Muscle layer of duodenum (tissue), 2 donors: ENCODE results near the gene PSMB2.
A peak's percentile ranks its signal among the peaks of the same experiment; 100 is the strongest.

Experiments used
- H3K27ac ChIP-seq: one replicate; pipeline ENCODE4 v1.7.0; 2013; ENCODE audit warnings: mild to moderate bottlenecking, low read length
- H3K27me3 ChIP-seq: one replicate; pipeline ENCODE4 v1.7.0; 2013; ENCODE audit warnings: low read depth, mild to moderate bottlenecking, control low read depth, low read length
- H3K36me3 ChIP-seq, 2 donors: one replicate each; pipeline ENCODE4 v1.7.0; 2013; ENCODE audit warnings: low read length in 2 of 2, control low read depth in 1 of 2, mild to moderate bottlenecking in 1 of 2; ENCODE audit not compliant: insufficient read depth in 2 of 2, control insufficient read depth in 1 of 2
- H3K4me1 ChIP-seq, 2 donors: one replicate each; pipeline ENCODE4 v1.7.0; 2013; ENCODE audit warnings: low read length in 2 of 2, mild to moderate bottlenecking in 2 of 2, control low read depth in 1 of 2, moderate library complexity in 1 of 2; ENCODE audit not compliant: insufficient read depth in 2 of 2, control insufficient read depth in 1 of 2
- H3K4me3 ChIP-seq, 2 donors: one replicate each; pipeline ENCODE4 v1.7.0; 2013; ENCODE audit warnings: low read length in 2 of 2, low read depth in 1 of 2, mild to moderate bottlenecking in 1 of 2
- H3K9me3 ChIP-seq, 2 donors: one replicate each; pipeline ENCODE4 v1.7.0; 2013; ENCODE audit warnings: low read length in 2 of 2, control low read depth in 1 of 2, mild to moderate bottlenecking in 1 of 2; ENCODE audit not compliant: control insufficient read depth in 1 of 2
- donor health status: healthy.

The PSMB2 gene

DNA sequence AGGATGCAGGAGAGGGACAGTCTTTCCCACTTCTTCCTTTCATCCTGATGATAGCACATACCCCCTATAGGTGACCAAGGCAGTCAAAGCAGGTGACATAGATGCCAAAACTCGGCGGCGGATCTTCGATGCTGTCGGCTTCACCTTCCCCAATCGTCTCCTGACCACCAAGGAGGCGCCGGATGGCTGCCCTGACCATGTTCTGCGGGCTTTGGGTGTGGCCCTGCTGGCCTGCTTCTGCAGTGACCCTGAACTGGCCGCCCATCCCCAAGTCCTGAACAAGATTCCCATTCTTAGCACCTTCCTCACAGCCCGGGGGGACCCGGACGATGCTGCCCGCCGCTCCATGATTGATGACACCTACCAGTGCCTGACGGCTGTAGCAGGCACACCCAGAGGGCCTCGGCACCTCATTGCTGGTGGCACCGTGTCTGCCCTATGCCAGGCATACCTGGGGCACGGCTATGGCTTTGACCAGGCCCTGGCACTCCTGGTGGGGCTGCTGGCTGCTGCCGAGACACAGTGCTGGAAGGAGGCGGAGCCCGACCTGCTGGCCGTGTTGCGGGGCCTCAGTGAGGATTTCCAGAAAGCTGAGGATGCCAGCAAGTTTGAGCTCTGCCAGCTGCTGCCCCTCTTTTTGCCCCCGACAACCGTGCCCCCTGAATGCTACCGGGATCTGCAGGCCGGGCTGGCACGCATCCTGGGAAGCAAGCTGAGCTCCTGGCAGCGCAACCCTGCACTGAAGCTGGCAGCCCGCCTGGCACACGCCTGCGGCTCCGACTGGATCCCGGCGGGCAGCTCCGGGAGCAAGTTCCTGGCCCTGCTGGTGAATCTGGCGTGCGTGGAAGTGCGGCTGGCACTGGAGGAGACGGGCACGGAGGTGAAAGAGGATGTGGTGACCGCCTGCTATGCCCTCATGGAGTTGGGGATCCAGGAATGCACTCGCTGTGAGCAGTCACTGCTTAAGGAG is 80.8 kb downstream of the PSMB2 start:
- no peak overlapping the region for H3K27ac ChIP-seq

DNA sequence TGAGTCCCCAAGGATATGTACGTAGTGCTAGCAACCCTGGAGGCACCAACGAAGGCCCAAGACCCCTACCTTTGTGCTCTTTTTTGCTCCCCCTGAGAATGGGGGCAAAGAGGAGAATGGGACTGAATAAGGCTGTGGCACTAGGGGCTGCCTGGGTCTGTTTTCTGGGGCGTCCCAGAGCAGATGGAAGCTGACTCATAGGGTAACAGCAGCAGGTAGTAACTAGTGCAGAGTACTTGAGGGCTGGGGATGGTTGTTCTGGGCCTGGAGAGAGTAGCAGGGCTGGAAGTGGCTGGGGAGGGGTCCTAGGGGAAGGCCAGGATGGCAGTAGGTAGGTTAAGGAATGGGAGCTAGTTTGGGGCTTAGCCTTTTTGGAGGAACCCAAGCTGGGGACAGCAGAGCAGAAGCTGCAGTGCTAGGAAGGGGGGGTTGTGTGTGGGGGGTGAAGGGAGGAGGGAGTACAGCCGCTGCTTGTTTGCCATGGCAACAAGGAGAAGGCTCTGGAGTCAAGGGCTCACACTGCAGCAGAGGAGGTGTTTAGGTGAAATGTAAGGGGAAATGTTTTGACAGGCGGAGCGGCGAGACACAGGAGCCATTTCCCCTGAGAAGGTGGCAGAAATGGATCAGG is 81.9 kb downstream of the PSMB2 start:
- peaks cover 19 to 59% of the 10 kb centered on the region in 2 donors for H3K4me1 ChIP-seq
- H3K9me3 ChIP-seq, result no peaks in the 10 kb centered on the region
- no peaks in the 10 kb centered on the region for H3K27me3 ChIP-seq
- H3K36me3 ChIP-seq, result peaks cover 5 to 16% of the 10 kb centered on the region in 2 donors
- no peak overlapping the region for H3K27ac ChIP-seq
- H3K4me3 ChIP-seq, result peak overlapping the region in 1 of 2 donors; percentile 96

More for the DNA sequence above, 80.8 kb downstream of the PSMB2 start:
- Histone ChIP-seq H3K36me3 (peaks cover 5 to 16% of the 10 kb centered on the region in 2 donors), H3K4me1 (peaks cover 13 to 48% of the 10 kb centered on the region in 2 donors), H3K27me3 (no peaks in the 10 kb centered on the region), H3K4me3 (peak overlapping the region in 1 of 2 donors; percentile 9), H3K9me3 (no peaks in the 10 kb centered on the region)

DNA sequence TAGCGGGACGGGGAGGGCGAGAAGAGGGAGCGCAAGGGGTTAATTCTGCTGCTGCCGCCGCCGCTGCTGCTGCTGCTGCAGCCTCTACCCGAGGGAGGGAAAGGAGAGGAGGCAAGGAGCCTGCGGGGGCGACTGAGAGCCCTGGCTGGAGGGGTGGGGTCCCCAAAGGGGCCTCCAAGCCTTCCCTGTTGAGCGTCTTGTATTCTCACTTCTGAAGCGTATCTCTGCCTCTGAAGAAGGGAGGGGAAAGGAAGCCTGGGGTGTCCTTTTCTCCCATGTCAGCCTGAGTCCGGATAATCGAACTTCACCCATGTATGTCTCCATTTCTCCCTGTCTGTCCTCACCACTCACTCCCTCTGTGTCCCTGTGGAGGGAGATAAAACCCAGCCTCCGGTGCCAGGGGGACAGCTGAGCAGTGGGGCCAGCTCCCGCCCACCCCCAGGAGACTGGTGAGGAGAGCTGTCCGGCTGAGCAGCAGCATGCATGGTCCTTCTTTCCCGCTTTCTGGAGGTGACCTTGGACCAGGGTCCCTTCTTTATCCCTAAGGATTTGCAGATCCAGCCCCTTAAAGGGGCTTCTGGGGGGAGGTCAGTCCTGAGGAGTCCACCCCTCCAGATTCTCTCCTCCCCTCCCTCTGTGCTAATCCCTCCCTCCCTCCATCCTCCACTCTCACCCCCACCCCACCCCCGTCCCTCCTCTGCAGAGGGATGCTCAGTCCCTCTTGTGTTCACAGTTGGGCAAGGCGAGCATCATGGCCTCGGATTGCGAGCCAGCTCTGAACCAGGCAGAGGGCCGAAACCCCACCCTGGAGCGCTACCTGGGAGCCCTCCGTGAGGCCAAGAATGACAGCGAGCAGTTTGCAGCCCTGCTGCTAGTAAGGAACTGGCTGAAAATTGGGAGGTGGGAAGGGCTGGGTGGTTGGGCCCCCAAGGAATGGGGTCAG is 82.7 kb downstream of the PSMB2 start:
- Histone ChIP-seq H3K36me3 (peaks cover 7 to 13% of the 10 kb centered on the region in 2 donors), H3K27me3 (no peaks in the 10 kb centered on the region), H3K27ac (peak overlapping the region; percentile 41), H3K4me3 (peak overlapping the region; percentile 83 to 96), H3K4me1 (peaks cover 19 to 63% of the 10 kb centered on the region in 2 donors), H3K9me3 (no peaks in the 10 kb centered on the region)

DNA sequence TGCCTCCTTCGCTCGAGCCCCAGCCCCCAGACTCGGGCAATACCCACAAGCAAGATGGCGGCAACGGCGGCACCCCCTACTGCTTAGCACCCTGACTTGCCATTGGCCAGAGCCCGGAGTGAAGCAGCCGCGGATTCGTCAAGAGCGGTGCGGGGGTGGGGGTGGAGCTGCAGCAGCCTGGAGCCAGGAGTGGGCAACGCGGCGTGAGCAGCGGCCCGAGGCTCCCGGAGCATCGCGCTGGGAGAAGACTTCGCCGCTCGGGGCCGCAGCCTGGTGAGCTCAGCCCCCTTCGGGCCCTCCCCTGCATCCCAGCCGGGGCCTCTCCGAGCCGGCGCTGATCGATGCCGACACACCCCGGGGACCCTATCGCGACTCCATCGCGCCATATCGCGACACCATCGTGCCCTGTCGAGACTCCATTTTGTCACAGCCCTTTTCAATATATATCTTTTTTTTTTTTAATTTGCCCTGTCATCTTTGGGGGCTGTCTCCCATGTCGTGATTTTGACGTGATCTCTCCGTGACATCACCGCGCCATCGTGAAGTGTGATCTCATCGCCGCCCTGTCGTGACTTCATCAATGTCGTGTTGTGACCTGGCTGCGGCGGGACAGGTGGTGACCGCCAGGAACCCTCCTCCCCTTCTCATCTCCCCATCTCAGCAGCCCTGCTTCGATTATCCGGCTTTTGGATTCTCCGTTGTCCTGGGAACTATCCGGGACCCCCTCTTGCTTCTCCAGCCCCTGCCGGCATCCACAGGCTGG is 83.5 kb downstream of the PSMB2 start, which contains the start of gene NCDN:
Gene NCDN (plus strand): TSS at position 189 of the 763 bp plus-strand sequence. CDS start 392 bp downstream, at position 581.
- Histone ChIP-seq H3K4me3 (peak within 1 kb of the TSS; percentile 83 to 96), H3K27ac (peak within 1 kb of the TSS; percentile 41), H3K9me3 (no peaks in the 10 kb centered on the region), H3K27me3 (no peaks in the 10 kb centered on the region), H3K4me1 (peaks cover 19 to 63% of the 10 kb centered on the region in 2 donors), H3K36me3 (peaks cover 10 to 11% of the 10 kb centered on the region in 2 donors)

DNA sequence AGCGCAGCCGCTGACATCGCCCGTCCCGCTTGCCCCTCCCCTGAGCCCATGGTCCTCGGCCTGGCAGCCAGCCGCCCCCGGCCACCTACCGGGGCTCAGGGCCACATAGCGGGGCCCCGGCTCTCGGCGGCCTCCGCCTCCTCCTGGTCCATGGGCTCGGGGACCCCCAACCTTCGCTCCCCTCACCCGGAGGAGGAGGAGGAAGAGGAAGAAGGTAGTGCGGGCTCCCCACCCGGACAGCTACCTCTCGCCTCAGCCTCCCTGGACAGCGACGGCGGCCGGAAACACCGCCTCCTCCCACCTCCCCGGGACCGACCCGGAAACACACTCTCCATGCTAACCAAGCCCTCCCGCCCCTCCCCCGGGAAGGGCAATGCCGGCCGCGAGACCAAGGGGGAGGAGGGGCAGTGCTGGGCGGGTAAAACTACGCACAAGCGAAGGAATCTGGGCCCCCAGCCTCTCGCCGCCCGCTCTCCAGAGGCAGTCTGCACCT is 84.2 kb downstream of the PSMB2 start, which contains the start of gene KIAA0319L:
Gene KIAA0319L (minus strand): TSS at position 286 of the 493 bp plus-strand sequence. CDS start 2,912 bp downstream, outside the sequence.
- peak within 1 kb of the TSS; percentile 83 to 96 for H3K4me3 ChIP-seq
- H3K9me3 ChIP-seq, result no peaks in the 10 kb centered on the region
- H3K27ac ChIP-seq, result peak within 1 kb of the TSS; percentile 41
- H3K27me3 ChIP-seq, result no peaks in the 10 kb centered on the region
- peaks cover 7 to 12% of the 10 kb centered on the region in 2 donors for H3K36me3 ChIP-seq
- peaks cover 19 to 63% of the 10 kb centered on the region in 2 donors for H3K4me1 ChIP-seq

DNA sequence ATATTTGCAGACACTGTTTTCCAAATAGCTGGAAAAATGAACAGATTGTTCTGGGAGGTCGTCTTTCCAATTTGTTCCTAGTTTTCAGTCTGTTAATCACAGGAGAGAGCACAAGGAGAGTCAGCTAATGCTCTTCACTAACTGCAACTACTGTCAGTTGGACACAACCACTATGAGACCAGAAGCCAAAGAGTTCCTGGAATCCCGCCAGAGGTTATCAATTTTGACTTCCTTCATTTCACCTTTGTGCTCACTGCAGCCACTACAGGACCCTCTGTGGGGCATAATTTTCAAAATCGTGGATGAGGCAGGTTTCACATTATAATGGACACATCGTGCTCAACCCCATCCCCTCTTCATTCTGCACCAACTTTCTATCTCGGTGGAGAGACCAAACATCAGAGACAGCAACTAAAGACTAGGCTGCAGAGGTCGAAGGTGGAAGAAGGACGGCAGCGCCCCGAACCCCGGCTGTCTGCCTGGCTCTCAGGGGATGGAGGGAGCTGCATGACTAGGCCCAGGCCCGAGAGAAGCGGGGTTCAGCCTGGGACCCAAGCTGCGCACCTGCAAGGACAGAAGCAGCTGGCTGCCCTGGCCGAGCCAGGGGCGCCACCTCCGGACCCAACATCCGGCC is 84.7 kb downstream of the PSMB2 start:
- H3K27ac ChIP-seq, result peak overlapping the region; percentile 41
- peaks cover 19 to 62% of the 10 kb centered on the region in 2 donors for H3K4me1 ChIP-seq
- peak overlapping the region; percentile 83 to 96 for H3K4me3 ChIP-seq
- no peaks in the 10 kb centered on the region for H3K9me3 ChIP-seq
- H3K27me3 ChIP-seq, result no peaks in the 10 kb centered on the region
- peaks cover 7 to 17% of the 10 kb centered on the region in 2 donors for H3K36me3 ChIP-seq

DNA sequence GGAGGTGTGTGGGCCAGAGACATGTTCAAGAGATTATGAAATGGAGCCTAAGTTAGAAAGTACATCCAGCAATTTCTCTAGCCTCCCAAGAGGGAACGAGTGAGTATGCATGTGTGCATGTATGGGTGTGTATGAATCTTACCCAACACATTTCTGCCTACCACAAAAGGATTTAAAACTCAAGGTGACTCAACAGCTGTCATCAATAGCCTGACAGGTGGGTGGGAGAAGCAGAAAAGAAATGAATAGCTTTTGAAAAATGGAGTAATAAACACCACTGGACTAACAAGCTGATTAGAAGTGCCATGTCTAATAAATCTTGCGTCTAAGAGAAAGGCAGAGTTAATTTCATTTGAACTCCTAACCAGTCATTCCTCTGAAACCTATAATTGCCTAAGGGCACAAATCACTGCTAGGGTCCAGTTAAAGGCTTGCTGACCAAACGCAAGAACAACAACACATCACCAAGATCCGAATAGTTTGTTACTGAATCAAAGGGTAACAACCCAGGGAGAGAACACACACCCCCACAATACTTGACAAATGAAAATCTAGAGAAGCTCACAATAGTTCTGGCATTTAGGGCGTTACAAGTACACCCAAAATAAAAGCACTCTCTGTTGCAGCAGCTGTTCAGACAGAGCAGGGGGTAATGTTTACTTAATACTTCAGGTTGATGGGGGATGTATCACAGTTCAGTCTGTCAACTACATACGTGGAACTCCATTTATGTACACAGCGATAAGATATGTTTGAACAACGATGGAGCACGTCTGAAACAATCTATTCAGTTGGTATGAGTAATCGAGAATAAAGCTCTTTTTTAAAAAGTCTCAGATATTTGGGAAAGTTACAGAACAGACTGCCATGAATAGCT is 85.5 kb downstream of the PSMB2 start:
- H3K4me3 ChIP-seq, result peak overlapping the region; percentile 83 to 96

DNA sequence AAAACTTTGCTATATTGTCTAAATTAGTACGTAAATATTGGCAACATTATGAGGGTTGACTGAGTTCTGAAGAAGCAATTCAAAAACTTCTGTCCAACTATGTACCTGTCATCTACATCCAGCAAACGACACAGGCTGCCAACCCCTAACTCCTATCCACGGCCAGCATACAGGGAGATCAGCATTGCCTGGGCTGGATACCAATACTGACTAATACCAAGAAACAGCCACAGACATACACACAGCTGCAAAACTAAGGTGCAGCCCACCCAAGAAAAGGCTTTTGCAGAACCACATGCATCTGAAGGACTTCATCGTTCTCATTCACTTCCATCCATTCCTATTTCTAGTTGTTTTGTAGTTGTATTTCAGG is 86.1 kb downstream of the PSMB2 start:
- H3K9me3 ChIP-seq, result no peaks in the 10 kb centered on the region
- H3K27ac ChIP-seq, result peak overlapping the region; percentile 21
- H3K4me1 ChIP-seq, result peaks cover 19 to 48% of the 10 kb centered on the region in 2 donors
- peaks cover 10 to 22% of the 10 kb centered on the region in 2 donors for H3K36me3 ChIP-seq
- H3K27me3 ChIP-seq, result no peaks in the 10 kb centered on the region
- H3K4me3 ChIP-seq, result peak overlapping the region in 1 of 2 donors; percentile 83

More for the DNA sequence above, 85.5 kb downstream of the PSMB2 start:
- no peaks in the 10 kb centered on the region for H3K9me3 ChIP-seq
- no peaks in the 10 kb centered on the region for H3K27me3 ChIP-seq
- peak overlapping the region; percentile 21 for H3K27ac ChIP-seq
- H3K4me1 ChIP-seq, result peaks cover 19 to 54% of the 10 kb centered on the region in 2 donors
- H3K36me3 ChIP-seq, result peaks cover 9 to 22% of the 10 kb centered on the region in 2 donors
